HEK293 (cell line): ENCODE data around the gene ZER1.

ENCODE experiments used
- CTCF ChIA-PET: fragments of 350-600 bp; formaldehyde crosslinking; extraction: SDS; loops from one replicate; lab custom pipeline; 2021; ENCODE audit warnings: antibody characterized with exemption; lab: Yijun Ruan, JAX
- POLR2A ChIA-PET: fragments of 300-600 bp; formaldehyde crosslinking; extraction: SDS; loops from one replicate; lab custom pipeline; 2020; ENCODE audit warnings: antibody characterized with exemption, inconsistent platforms; lab: Yijun Ruan, JAX
- H3K27ac ChIP-seq: fragments of 200-500 bp; sonication (Bioruptor generic); 2 replicates; pipeline ENCODE4 v1.5.1; 2014; ENCODE audit warnings: low read depth, low read length, control low read depth, inconsistent platforms; ENCODE audit errors: extremely low read depth
- H3K36me3 ChIP-seq, 2 experiments: fragments of 200-500 bp in 1 of 2; sonication (Bioruptor generic) in 1 of 2; 1 replicate in 1 of 2; 2 replicates in 1 of 2; pipeline ENCODE4 v1.5.1; 2014 to 2017; ENCODE audit warnings: inconsistent platforms in 2 of 2, low read length in 2 of 2; ENCODE audit not compliant: control insufficient read depth in 2 of 2, insufficient read depth in 1 of 2
- H3K4me1 ChIP-seq: fragments of 200-500 bp; sonication (Bioruptor generic); 2 replicates; pipeline ENCODE4 v1.5.1; 2014; ENCODE audit warnings: mild to moderate bottlenecking, low read length, inconsistent platforms; ENCODE audit not compliant: control insufficient read depth, insufficient read depth
- H3K4me3 ChIP-seq: 2 replicates; pipeline ENCODE4 v1.5.1; 2011; ENCODE audit warnings: low read depth, mild to moderate bottlenecking, control low read depth, low read length, moderate library complexity
- H3K9me3 ChIP-seq: fragments of 200-500 bp; sonication (Bioruptor generic); 2 replicates; pipeline ENCODE4 v1.5.1; 2014; ENCODE audit warnings: low read depth, low read length, inconsistent platforms; ENCODE audit not compliant: control insufficient read depth, insufficient read depth
- GLI2 ChIP-seq: fragments of 450-650 bp; formaldehyde crosslinking; IDR thresholded peaks from 2 replicates; pipeline ENCODE4; 2017; ENCODE audit warnings: missing biosample characterization, missing genetic modification characterization, low read depth, borderline replicate concordance
- GLI4 ChIP-seq: fragments of 450-650 bp; formaldehyde crosslinking; IDR thresholded peaks from 2 replicates; pipeline ENCODE4 v1.5.1; 2016; ENCODE audit warnings: missing biosample characterization, missing genetic modification characterization
- HOXC10 ChIP-seq: sonication (generic); formaldehyde crosslinking; IDR thresholded peaks from 2 replicates; pipeline ENCODE4 v1.8.1; 2023; ENCODE audit warnings: mild to moderate bottlenecking, missing genetic modification reagents
- SCRT1 ChIP-seq: fragments of 450-650 bp; formaldehyde crosslinking; IDR thresholded peaks from 2 replicates; pipeline ENCODE4 v1.5.1; 2016; ENCODE audit warnings: missing biosample characterization, missing genetic modification characterization, borderline replicate concordance
- YY1 ChIP-seq: fragments of 450-650 bp; formaldehyde crosslinking; IDR thresholded peaks from 2 replicates; pipeline ENCODE4 v1.5.1; 2018; ENCODE audit warnings: missing biosample characterization, missing genetic modification characterization
- ZBTB8A ChIP-seq: fragments of 450-650 bp; formaldehyde crosslinking; IDR thresholded peaks from 2 replicates; pipeline ENCODE4 v1.5.1; 2016; ENCODE audit warnings: missing biosample characterization, missing genetic modification characterization
- ZEB2 ChIP-seq: fragments of 450-650 bp; formaldehyde crosslinking; IDR thresholded peaks from 2 replicates; pipeline ENCODE4 v1.5.1; 2016; ENCODE audit warnings: missing biosample characterization, missing genetic modification characterization
- ZNF146 ChIP-seq: fragments of 450-650 bp; formaldehyde crosslinking; IDR thresholded peaks from 2 replicates; pipeline ENCODE4 v1.5.1; 2016; ENCODE audit warnings: missing biosample characterization, missing genetic modification characterization
- ZNF155 ChIP-seq: fragments of 450-650 bp; formaldehyde crosslinking; IDR thresholded peaks from 2 replicates; pipeline ENCODE4 v1.5.1; 2016; ENCODE audit warnings: missing biosample characterization, missing genetic modification characterization
- ZNF211 ChIP-seq: fragments of 450-650 bp; formaldehyde crosslinking; IDR thresholded peaks from 2 replicates; pipeline ENCODE4 v1.5.1; 2016; ENCODE audit warnings: low read depth, missing biosample characterization, missing genetic modification characterization
- ZNF223 ChIP-seq: fragments of 450-650 bp; formaldehyde crosslinking; IDR thresholded peaks from 2 replicates; pipeline ENCODE4 v1.5.1; 2016; ENCODE audit warnings: missing biosample characterization, missing genetic modification characterization
- ZNF292 ChIP-seq: fragments of 450-650 bp; formaldehyde crosslinking; IDR thresholded peaks from 2 replicates; pipeline ENCODE4 v1.5.1; 2016; ENCODE audit warnings: low read depth, missing biosample characterization, missing genetic modification characterization, borderline replicate concordance
- ZNF302 ChIP-seq: fragments of 450-650 bp; formaldehyde crosslinking; IDR thresholded peaks from 2 replicates; pipeline ENCODE4 v1.5.1; 2016; ENCODE audit warnings: missing biosample characterization, missing genetic modification characterization, low read depth
- ZNF350 ChIP-seq: fragments of 450-650 bp; formaldehyde crosslinking; IDR thresholded peaks from 2 replicates; pipeline ENCODE4 v1.5.0; 2017; ENCODE audit warnings: missing biosample characterization, mild to moderate bottlenecking, missing genetic modification characterization
- ZNF354C ChIP-seq: fragments of 450-650 bp; formaldehyde crosslinking; IDR thresholded peaks from 2 replicates; pipeline ENCODE4 v1.5.1; 2016; ENCODE audit warnings: missing biosample characterization, missing genetic modification characterization, low read depth, borderline replicate concordance
- ZNF404 ChIP-seq: fragments of 450-650 bp; formaldehyde crosslinking; IDR thresholded peaks from 2 replicates; pipeline ENCODE4 v1.5.1; 2017; ENCODE audit warnings: missing biosample characterization, missing genetic modification characterization
- ZNF423 ChIP-seq: fragments of 450-650 bp; formaldehyde crosslinking; IDR thresholded peaks from 2 replicates; pipeline ENCODE4 v1.5.1; 2016; ENCODE audit warnings: missing biosample characterization, missing genetic modification characterization
- ZNF501 ChIP-seq: fragments of 450-650 bp; formaldehyde crosslinking; IDR thresholded peaks from 2 replicates; pipeline ENCODE4 v1.5.1; 2016; ENCODE audit warnings: missing biosample characterization, missing genetic modification characterization
- ZNF610 ChIP-seq: fragments of 450-650 bp; formaldehyde crosslinking; IDR thresholded peaks from 2 replicates; pipeline ENCODE4 v1.5.1; 2016; ENCODE audit warnings: missing biosample characterization, missing genetic modification characterization, borderline replicate concordance
- ZNF76 ChIP-seq: fragments of 450-650 bp; formaldehyde crosslinking; IDR thresholded peaks from 2 replicates; pipeline ENCODE4; 2016; ENCODE audit warnings: low read depth, missing biosample characterization, missing genetic modification characterization, borderline replicate concordance
- ZXDB ChIP-seq: fragments of 450-650 bp; formaldehyde crosslinking; IDR thresholded peaks from 2 replicates; pipeline ENCODE4 v1.5.1; 2016; ENCODE audit warnings: missing biosample characterization, missing genetic modification characterization
- TF ChIP-seq, protein P1 (sequence below): fragments of 450-650 bp; formaldehyde crosslinking; IDR thresholded peaks from 2 replicates; pipeline ENCODE4 v1.5.1; 2016; ENCODE audit warnings: missing biosample characterization, missing genetic modification characterization

The ZER1 gene

DNA sequence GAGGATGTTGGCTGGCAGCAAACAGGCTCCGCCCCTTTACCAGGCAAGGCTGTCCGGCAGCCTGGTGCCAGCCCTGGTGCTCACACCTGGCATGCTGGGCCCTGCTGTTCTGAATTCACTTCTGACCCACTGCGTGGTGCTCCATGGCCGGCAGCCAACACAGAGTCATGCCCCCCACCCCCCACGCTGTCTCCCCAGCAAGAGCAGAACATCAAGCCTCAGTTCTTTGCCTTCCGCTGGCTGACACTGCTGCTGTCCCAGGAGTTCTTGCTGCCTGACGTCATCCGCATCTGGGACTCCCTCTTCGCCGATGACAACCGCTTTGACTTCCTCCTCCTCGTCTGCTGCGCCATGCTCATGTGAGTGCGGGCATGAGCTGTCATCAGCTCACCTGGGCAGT is 33.9 kb upstream of the ZER1 start:
- no peaks in the 10 kb centered on the region for H3K9me3 ChIP-seq
- no peak overlapping the region for H3K4me3 ChIP-seq
- H3K27ac ChIP-seq, result no peak overlapping the region
- H3K4me1 ChIP-seq, result no peaks in the 10 kb centered on the region
- H3K36me3 ChIP-seq, result peaks cover 4 to 74% of the 10 kb centered on the region in 2 experiments; a peak in 2 of 3 replicates
- TF ChIP-seq ZNF292 (tag by site-specific recombination), result no peak
- TF ChIP-seq ZNF610 (tag by site-specific recombination), result no peak
- TF ChIP-seq ZNF423 (tag by site-specific recombination), result no peak
- TF ChIP-seq ZEB2 (tag by site-specific recombination), result no peak
- TF ChIP-seq ZNF76 (tag by site-specific recombination), result no peak
- no peak for TF ChIP-seq ZXDB (tag by site-specific recombination)
- TF ChIP-seq ZNF404 (tag by site-specific recombination), result no peak
- no peak for TF ChIP-seq GLI2
- no peak for TF ChIP-seq ZBTB8A (tag by site-specific recombination)
- no peak for TF ChIP-seq ZNF211 (tag by site-specific recombination)
- TF ChIP-seq GLI4 (tag by site-specific recombination), result no peak
- no peak for TF ChIP-seq ZNF302
- TF ChIP-seq YY1, result no peak
- TF ChIP-seq HOXC10 (CRISPR knock-in tag), result no peak
- TF ChIP-seq ZNF146 (tag by site-specific recombination), result no peak
- no peak for TF ChIP-seq ZNF350 (tag by site-specific recombination)
- TF ChIP-seq, all 188 proteins: peak for 0
- ChIA-PET POLR2A (interaction anchor here (0.6 to 1.7 kb wide), 2 partner anchors 13 to 67 kb away, joined by 4 read pairs; partner anchors contain the start of gene ENDOG), CTCF (no interaction called here)

DNA sequence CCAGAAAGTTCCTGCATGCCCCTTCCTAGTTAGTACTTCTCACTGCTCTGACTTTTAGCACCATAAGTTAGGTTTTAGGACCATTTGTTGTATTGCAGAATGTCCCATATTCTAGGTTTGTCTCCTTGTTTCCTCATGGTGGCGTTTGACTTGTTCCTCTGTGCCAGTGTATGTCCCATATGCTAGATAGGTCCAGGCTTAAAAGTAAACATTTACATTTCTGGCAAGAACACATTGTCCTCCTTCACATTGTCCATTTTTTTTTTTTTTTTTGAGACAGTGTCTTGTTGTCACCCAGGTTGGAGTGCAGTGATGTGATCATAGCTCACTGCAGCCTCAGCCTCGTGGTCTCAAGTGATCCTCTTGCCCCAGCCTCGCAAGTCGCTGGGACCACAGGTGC is 30.8 kb upstream of the ZER1 start:
- Histone ChIP-seq H3K9me3 (no peaks in the 10 kb centered on the region), H3K36me3 (peaks cover 8 to 82% of the 10 kb centered on the region in 2 experiments; a peak in 2 of 3 replicates), H3K4me3 (no peak overlapping the region), H3K4me1 (no peaks in the 10 kb centered on the region), H3K27ac (no peak overlapping the region)
- TF ChIP-seq SCRT1 (tag by site-specific recombination) (no peak), ZNF223 (tag by site-specific recombination) (no peak), ZNF155 (tag by site-specific recombination) (no peak), ZNF354C (tag by site-specific recombination) (no peak)
- TF ChIP-seq, protein P1, sequence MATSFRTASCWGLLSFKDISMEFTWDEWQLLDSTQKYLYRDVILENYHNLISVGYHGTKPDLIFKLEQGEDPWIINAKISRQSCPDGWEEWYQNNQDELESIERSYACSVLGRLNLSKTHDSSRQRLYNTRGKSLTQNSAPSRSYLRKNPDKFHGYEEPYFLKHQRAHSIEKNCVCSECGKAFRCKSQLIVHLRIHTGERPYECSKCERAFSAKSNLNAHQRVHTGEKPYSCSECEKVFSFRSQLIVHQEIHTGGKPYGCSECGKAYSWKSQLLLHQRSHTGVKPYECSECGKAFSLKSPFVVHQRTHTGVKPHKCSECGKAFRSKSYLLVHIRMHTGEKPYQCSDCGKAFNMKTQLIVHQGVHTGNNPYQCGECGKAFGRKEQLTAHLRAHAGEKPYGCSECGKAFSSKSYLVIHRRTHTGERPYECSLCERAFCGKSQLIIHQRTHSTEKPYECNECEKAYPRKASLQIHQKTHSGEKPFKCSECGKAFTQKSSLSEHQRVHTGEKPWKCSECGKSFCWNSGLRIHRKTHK (tag by site-specific recombination), result no peak
- CTCF ChIA-PET, result interaction anchor here (0.5 to 0.6 kb wide), 2 partner anchors 9 to 557 kb away, joined by 3 read pairs; no protein-coding TSS in a partner anchor
- POLR2A ChIA-PET, result interaction anchor here (0.6 to 0.7 kb wide), 2 partner anchors 16 to 412 kb away, joined by 3 read pairs; no protein-coding TSS in a partner anchor

DNA sequence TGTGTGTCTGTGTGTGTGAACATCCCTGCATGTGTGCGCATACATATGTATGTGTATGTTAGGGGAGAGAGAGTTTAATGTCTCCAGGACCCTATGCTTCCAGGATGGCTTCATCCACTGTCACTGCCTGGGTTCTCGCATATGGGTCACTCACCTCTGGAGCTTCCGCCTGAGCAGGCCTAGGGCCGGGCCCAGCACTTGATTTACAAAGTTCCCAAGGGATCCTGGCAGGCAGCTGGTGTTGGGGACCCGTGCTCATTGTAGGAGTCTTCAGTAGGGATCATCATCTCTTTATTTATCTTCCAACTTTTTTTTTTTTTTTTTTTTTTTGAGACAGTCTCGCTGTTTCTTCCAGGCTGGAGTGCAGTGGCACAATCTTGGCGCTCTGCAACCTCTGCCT is 28.3 kb upstream of the ZER1 start:
- no peaks in the 10 kb centered on the region for H3K9me3 ChIP-seq
- H3K4me1 ChIP-seq, result no peaks in the 10 kb centered on the region
- H3K36me3 ChIP-seq, result peaks cover 8 to 69% of the 10 kb centered on the region in 2 experiments; a peak in 2 of 3 replicates
- POLR2A ChIA-PET, result interaction anchor here (2.2 kb wide), 1 partner anchor 19 kb away, joined by 10 read pairs; the partner anchor contains the start of gene ENDOG
- no peak overlapping the region for H3K27ac ChIP-seq
- CTCF ChIA-PET, result interaction anchor here (0.6 to 1.4 kb wide), 2 partner anchors 18 to 611 kb away, joined by 5 read pairs; partner anchors contain the start of gene ENDOG
- no peak overlapping the region for H3K4me3 ChIP-seq
- no peak for TF ChIP-seq ZNF501 (tag by site-specific recombination)
- TF ChIP-seq, all 188 proteins: peak for 0
